Measurements from ENCODE around the gene MORC4. TPM values are rescaled to one million over a fixed set of nuclear protein-coding genes. Genes with fewer than 3 reads are reported as not detected.

The MORC4 gene
- total RNA-seq, 3 donors from 2014 or later: 7.6 to 9.7 (median 8.0) TPM

DNA sequence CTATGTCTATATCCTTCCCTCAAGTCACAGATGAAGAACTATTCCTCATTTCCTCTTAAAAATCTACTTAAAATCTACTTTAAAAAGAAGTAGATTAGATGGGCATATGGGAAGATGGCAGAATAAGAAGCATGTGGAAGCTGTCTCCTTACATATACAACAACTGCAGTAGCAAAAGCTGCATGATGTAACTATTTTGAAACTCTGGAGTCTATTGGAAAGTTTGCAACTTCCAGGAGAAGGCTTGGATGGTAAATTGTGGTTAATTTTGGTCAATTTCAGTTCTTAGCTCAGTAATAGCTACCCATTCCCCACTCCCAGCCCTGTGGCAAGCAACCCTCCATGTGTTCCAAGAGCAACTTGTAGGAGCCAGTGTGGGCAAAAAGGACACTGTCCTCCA lies 36.9 kb downstream of the MORC4 start:
- no peak for ATAC-seq

GRCh38 chrX:106959901-106960300 lies 40.1 kb downstream of the MORC4 start:
- DNase-seq (peak in 1 of 3 donors; percentile 11), ATAC-seq (peak; percentile 70)
- no peak overlapping the region for H3K4me3 ChIP-seq
- H3K9me3 ChIP-seq: no peaks in the 10 kb centered on the region
- no peak for TF ChIP-seq CTCF (IDR thresholded peaks at IDR 0.05)
- intact Hi-C loops (cut with DNase I, micrococcal nuclease): no loop called here
- no peaks in the 10 kb centered on the region for H3K4me1 ChIP-seq (ENCODE audit: low read depth)
- H3K36me3 ChIP-seq (ENCODE audit: low read depth): no peaks in the 10 kb centered on the region

More for the DNA sequence above, 36.9 kb downstream of the MORC4 start:
- no peak for TF ChIP-seq CTCF (IDR thresholded peaks at IDR 0.05)
- no peaks in the 10 kb centered on the region for H3K9me3 ChIP-seq
- no peak for DNase-seq
- intact Hi-C loops (cut with DNase I, micrococcal nuclease): no loop called here
- no peaks in the 10 kb centered on the region for H3K36me3 ChIP-seq (ENCODE audit: low read depth)
- no peak overlapping the region for H3K4me3 ChIP-seq
- H3K4me1 ChIP-seq (ENCODE audit: low read depth): no peaks in the 10 kb centered on the region

DNA sequence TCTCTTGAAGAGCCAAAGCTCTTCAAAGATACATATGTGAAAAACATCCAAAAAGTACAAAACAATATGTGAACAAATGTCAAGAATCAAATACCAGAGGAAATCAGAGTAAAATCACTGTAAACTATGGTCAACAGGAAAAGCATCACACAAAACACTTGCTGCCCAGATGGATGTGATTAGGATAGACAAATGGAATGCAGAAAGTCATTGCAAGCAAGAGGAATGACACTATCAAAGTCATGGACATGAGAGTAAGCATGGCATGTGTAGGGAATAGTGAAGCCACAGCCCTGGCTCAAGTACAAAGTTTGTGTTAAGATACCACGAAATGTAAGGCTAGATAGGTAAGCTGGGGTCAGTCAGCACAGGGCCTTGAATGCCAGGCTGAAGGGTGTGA lies 42.2 kb downstream of the MORC4 start:
- no peaks in the 10 kb centered on the region for H3K36me3 ChIP-seq (ENCODE audit: low read depth)
- no peak for ATAC-seq
- intact Hi-C loops (cut with DNase I, micrococcal nuclease): no loop called here
- no peaks in the 10 kb centered on the region for H3K4me1 ChIP-seq (ENCODE audit: low read depth)
- no peak overlapping the region for H3K4me3 ChIP-seq
- H3K9me3 ChIP-seq: no peaks in the 10 kb centered on the region
- DNase-seq: no peak
- TF ChIP-seq CTCF (IDR thresholded peaks at IDR 0.05): no peak

DNA sequence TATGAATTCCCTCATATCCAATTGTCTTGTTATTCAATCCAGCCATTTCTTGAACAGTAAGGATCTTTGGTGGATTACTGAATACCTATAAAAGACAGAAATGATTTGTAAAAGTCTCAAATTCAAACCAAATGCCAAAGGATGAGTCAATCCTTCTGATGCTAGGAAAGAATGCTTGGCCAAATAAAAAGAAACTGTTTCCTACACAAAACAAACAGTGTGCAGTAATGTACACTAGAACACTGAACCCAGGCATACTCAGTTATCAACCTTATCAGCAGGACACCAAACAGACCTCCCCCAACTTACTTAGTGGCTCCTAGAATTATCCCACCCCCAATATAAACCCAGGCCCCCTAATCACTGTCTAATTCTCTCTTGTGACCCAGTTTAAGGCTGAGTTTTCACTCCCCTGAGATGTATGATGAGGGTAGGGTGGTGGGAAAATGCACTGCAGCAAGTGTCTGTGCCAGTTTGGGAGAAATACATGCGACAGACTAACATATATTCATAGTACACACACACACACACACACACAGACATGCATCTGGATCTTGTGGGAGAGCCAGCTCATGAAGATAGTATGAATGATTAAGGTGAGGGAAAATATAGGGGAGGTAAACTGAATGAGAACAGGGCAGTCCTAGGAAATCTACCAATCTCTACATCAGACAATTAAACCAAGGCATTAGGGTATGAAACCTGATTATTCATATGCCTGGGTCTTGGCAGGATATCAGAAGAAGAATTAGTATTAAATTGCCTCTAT lies 44.8 kb downstream of the MORC4 start:
- Histone ChIP-seq H3K4me1 (ENCODE audit: low read depth) (no peaks in the 10 kb centered on the region), H3K36me3 (ENCODE audit: low read depth) (no peaks in the 10 kb centered on the region), H3K4me3 (no peak overlapping the region), H3K9me3 (no peaks in the 10 kb centered on the region)
- DNase-seq: no peak
- intact Hi-C loops (cut with DNase I, micrococcal nuclease): no loop called here
- no peak for TF ChIP-seq CTCF (IDR thresholded peaks at IDR 0.05)
- ATAC-seq: no peak

DNA sequence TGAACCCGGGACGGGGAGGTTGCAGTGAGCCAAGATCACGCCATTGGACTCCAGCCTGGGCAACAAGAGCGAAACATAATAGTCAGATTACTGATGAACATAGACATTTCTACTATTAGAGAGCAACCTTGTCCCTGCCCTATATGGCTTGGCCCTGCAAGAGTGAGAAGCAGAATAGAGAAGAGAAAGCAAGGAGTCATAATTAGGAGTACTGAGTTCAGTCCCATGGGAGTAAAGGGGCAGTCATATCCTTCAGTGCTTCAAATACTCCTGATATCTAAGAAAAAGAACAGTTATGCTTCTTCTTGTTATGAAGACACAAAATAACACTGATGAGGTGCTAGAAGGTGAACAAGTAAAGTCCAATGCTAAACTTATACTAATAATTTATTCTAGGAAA lies 46.0 kb downstream of the MORC4 start:
- DNase-seq (no peak), ATAC-seq (no peak)
- Histone ChIP-seq H3K4me3 (no peak overlapping the region), H3K9me3 (no peaks in the 10 kb centered on the region), H3K4me1 (ENCODE audit: low read depth) (no peaks in the 10 kb centered on the region), H3K36me3 (ENCODE audit: low read depth) (no peaks in the 10 kb centered on the region)
- no peak for TF ChIP-seq CTCF (IDR thresholded peaks at IDR 0.05)
- intact Hi-C loops (cut with DNase I, micrococcal nuclease): loop anchor here in 1 of 2 donors (5.0 kb wide), 1 partner anchor 57 kb away; no protein-coding TSS in a partner anchor

All from mucosa of descending colon (tissue), 3 donors.